ENCODE data around the gene DSG2.

DSG2 gene

DNA sequence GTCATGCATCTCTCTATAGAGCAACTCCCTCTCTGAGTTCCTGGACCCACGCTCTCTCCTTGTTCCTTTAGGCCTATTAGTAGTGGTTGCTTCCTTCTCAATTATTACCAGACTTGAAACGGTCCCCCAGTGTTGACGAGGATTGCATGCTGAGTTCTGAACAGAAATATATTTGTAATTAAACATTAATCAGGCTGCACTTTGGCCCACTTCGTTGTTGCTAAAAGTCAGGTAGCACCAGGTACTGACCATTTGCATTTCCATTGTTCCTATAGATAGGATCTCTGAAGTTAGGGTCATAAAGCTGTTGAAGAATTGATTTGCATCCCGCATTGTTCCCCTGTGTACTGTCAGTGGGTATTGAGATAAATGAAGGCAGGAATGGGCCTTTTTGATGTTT, 56.8 kb downstream of the DSG2 start:
- TF ChIP-seq, protein P1, sequence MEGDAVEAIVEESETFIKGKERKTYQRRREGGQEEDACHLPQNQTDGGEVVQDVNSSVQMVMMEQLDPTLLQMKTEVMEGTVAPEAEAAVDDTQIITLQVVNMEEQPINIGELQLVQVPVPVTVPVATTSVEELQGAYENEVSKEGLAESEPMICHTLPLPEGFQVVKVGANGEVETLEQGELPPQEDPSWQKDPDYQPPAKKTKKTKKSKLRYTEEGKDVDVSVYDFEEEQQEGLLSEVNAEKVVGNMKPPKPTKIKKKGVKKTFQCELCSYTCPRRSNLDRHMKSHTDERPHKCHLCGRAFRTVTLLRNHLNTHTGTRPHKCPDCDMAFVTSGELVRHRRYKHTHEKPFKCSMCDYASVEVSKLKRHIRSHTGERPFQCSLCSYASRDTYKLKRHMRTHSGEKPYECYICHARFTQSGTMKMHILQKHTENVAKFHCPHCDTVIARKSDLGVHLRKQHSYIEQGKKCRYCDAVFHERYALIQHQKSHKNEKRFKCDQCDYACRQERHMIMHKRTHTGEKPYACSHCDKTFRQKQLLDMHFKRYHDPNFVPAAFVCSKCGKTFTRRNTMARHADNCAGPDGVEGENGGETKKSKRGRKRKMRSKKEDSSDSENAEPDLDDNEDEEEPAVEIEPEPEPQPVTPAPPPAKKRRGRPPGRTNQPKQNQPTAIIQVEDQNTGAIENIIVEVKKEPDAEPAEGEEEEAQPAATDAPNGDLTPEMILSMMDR (IDR thresholded peaks at IDR 0.05; ENCODE audit: low read depth, low read length) = no peak
- no peak overlapping the region for H3K4me3 ChIP-seq (ENCODE audit: low read depth, low read length)

DNA sequence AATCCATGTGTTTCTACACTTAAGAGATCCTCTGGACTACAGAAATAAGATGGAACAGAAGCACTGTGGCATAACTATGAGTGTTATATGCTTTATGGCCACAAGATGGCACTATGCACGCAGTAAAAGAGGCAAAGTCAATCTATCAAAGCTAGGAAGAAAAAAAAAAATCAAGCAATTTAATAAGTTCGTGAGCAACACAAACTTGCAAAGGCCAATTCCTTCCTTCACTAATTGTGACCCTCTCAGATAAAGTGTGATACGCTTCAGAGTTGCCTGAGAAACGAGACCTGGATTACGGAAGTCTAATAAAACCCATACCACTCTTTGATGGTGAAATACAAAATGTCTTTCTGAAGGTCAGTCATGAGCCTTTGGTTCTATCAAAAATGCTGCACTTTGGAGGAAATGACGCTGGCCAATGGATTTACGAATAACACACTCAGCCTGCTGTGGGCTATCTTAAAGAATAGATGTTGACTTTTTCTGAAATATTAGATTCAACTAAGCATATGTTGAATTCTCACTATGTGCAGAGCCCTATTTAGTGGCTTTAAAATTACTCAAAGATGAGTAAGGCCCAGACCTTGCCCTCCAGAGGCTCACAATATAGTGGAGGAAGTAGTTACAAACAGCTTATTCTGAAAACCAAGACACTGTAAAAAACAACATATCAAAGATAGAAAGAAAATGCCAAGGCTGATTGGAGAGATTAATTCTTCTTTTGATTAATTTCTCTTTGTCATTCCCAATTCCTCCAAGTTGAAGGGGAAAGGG, 58.2 kb downstream of the DSG2 start:
- TF ChIP-seq, protein P1 (IDR thresholded peaks at IDR 0.05; ENCODE audit: low read depth, low read length) = peak; percentile 34; the same call in 1 of the 2 replicates

DNA sequence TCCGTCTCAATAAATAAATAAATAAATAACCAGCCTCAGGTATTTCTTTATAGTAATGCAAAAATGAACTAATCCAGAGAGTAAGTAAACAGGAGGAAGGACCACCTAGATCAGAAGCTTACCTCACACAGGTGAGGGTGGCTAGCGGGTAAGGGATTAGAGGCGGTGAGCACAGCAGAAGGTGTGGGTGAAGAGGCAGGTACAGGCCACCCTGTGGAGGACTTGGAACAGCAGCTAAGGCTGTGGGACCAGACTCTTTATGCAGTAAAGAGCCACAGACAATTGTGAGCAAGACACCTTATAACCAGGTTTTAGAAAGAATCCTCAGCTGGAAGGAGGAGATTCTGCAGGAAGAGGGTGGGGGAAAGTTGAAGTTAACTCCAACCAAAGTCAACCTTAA, 59.5 kb downstream of the DSG2 start:
- no peak overlapping the region for H3K4me3 ChIP-seq (ENCODE audit: low read depth, low read length)
- TF ChIP-seq, protein P1 (IDR thresholded peaks at IDR 0.05; ENCODE audit: low read depth, low read length) = no peak

More for the DNA sequence above, 58.2 kb downstream of the DSG2 start:
- H3K4me3 ChIP-seq (ENCODE audit: low read depth, low read length) = no peak overlapping the region

DNA sequence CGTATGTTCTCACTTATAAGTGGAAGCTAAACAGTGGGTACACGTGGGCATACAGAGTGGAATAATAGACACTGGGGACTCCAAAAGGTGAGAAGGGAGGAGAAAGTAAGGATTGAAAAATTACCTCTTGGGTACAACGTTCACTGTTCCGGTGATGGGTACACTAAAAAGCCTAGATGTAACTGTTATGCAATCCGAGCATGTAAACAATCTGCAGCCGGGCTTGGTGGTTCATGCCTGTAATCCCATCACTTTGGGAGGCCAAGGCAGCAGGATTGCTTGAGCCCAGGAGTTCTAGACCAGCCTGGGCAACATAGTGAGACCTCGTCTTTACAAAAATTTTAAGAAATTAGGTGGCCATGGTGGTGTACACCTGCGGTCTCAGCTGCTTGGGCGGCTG, 60.6 kb downstream of the DSG2 start:
- TF ChIP-seq, protein P1 (IDR thresholded peaks at IDR 0.05; ENCODE audit: low read depth, low read length) = no peak
- H3K4me3 ChIP-seq (ENCODE audit: low read depth, low read length) = no peak overlapping the region

DNA sequence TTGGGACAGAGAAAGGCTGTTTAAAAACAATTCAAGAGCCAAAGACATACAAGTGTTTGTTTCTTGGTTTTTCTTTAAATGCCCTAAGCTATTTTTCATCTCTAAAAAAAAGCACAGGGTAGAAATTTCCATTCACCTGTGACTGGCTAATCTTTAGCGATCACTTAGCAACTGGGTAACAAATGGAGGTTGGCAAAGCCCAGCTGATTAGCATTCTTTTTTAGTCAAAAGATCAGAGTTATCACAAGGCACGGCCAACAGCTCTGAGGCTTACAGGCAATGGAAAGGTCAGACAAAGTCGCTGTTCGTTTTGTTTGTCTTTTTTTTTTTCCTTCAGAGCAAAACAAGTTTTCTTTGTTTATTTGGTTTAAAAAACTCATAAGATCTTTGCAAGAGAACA, 64.7 kb downstream of the DSG2 start:
- TF ChIP-seq, protein P1 (IDR thresholded peaks at IDR 0.05; ENCODE audit: low read depth, low read length) = no peak
- H3K4me3 ChIP-seq (ENCODE audit: low read depth, low read length) = no peak overlapping the region

DNA sequence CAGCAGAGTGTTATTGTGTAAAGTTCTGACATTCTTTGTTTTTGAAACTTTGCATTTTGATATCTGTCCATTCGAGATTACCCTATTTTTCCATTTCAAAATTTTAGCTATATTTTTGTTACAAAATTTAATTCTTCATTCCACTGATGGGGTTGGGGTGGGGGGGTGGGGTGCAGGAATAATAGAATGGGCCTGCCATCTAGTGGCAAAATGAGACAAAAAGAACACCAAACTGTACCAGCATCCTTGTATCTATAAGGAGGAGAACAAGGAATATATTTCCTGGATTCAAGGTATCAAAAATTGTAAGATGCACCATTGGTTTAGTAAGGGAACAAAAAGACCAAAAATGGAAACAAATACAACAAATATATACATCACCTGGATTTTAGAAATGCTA, 65.8 kb downstream of the DSG2 start:
- H3K4me3 ChIP-seq (ENCODE audit: low read depth, low read length) = no peak overlapping the region

DNA sequence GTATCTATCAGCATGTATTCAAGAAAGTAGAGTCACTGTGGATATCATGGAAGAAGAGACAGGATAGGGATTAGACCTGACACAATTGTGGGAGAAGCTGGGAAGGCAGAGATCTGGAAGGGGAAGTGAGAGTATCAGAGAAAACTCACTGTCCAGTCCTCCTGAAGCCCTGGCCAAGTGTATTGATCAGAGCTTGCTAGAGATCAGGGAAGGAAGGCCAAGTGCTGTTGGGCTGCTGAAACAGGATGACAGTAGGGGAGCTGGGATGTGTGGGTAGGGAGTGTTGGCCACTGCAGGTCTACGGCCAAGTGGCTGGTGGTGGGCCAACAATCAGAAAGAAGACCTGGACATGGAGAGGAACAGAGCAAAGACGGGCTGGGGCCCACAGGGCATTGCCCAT, 67.4 kb downstream of the DSG2 start:
- H3K4me3 ChIP-seq (ENCODE audit: low read depth, low read length) = no peak overlapping the region
- TF ChIP-seq, protein P1 (IDR thresholded peaks at IDR 0.05; ENCODE audit: low read depth, low read length) = no peak

More for the DNA sequence above, 65.8 kb downstream of the DSG2 start:
- TF ChIP-seq, protein P1 (IDR thresholded peaks at IDR 0.05; ENCODE audit: low read depth, low read length) = no peak

Measured in WI38 (cell line).